Fibroblast of villous mesenchyme (primary cell): ENCODE data around the gene ST6GALNAC5. TPM values are rescaled to one million over a fixed set of nuclear protein-coding genes. Genes with fewer than 3 reads are reported as not detected.

ENCODE experiments used
- DNase-seq: peaks from one replicate; pipeline ENCODE4 v3.0.0-alpha.2; 2010; ENCODE audit warnings: low read depth
- H3K4me3 ChIP-seq: 2 replicates; pipeline ENCODE4 v1.5.1; 2011; ENCODE audit warnings: low read depth, mild to moderate bottlenecking, low read length
- CTCF ChIP-seq: IDR thresholded peaks from 2 replicates; pipeline ENCODE4 v1.5.1; 2012; ENCODE audit warnings: low read depth, mild to moderate bottlenecking, low read length; ENCODE audit not compliant: insufficient read depth
- total RNA-seq: library from RNA; depleted of rRNA; stranded (reverse); fragments of >200 nt; gene quantifications from 2 replicates; pipeline ENCODE4 v1.2.3, GENCODE V29; 2012

ST6GALNAC5 gene
- total RNA-seq, 1 donor = 155 TPM

- no peak for DNase-seq
- H3K4me3 ChIP-seq = no peak overlapping the region
- TF ChIP-seq CTCF = no peak
Measured at GRCh38 chr1:77016386-77016985, 149.2 kb downstream of the ST6GALNAC5 start.

GRCh38 chr1:77018311-77018710 lies 151.0 kb downstream of the ST6GALNAC5 start:
- no peak for TF ChIP-seq CTCF
- DNase-seq = no peak
- no peak overlapping the region for H3K4me3 ChIP-seq

GRCh38 chr1:77018761-77019160 lies 151.5 kb downstream of the ST6GALNAC5 start:
- no peak for DNase-seq
- no peak overlapping the region for H3K4me3 ChIP-seq
- no peak for TF ChIP-seq CTCF

GRCh38 chr1:77021732-77022131 lies 154.5 kb downstream of the ST6GALNAC5 start:
- TF ChIP-seq CTCF = no peak
- no peak overlapping the region for H3K4me3 ChIP-seq
- no peak for DNase-seq

- TF ChIP-seq CTCF = no peak
- H3K4me3 ChIP-seq = no peak overlapping the region
- no peak for DNase-seq
Measured at GRCh38 chr1:77024500-77024899, 157.2 kb downstream of the ST6GALNAC5 start.

- no peak for TF ChIP-seq CTCF
- no peak overlapping the region for H3K4me3 ChIP-seq
- no peak for DNase-seq
Measured at GRCh38 chr1:77025599-77025998, 158.3 kb downstream of the ST6GALNAC5 start.

GRCh38 chr1:77026135-77026534 lies 158.9 kb downstream of the ST6GALNAC5 start:
- no peak for TF ChIP-seq CTCF
- no peak for DNase-seq
- no peak overlapping the region for H3K4me3 ChIP-seq
